ENCODE results near the gene AHDC1. TPM values are rescaled to one million over a fixed set of nuclear protein-coding genes. Genes with fewer than 3 reads are reported as not detected.
A peak's percentile ranks its signal among the peaks of the same experiment; 100 is the strongest.

AHDC1 gene
- total and polyA plus RNA-seq, 2 donors, result 4.2 to 22.6 TPM

DNA sequence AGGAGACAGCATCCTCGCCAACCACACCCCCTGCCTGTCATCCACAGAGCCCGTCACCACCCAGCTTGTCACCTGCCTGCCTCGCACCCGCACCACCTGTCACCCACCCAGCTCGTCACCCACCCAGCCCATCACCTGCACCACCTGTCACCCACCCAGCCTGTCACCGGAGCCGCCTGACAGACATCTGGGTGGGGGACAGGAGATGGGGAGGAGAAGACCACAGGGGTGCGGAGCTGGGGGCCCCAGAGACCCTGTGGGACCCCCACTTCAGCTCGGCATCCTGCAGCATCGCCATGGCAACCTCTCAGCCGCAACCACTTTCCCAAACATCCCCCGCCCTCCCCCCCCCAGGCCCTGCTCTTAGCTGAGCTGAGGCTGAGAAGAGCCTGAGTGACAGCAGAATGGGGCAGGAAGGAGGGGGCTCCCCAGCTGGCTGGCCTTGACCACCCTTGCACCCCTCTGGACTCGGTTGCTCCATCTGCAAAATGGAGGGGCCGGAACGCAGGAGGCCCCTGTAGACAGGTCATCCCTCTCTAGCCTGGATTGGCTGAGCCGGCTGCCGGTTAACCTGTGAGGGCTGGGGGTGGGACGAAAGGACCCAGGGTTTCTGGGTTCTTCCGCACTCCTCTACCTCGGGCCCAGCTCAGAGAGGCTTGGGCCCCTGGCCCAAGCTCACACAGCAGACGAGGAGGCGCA is 11.6 kb downstream of the AHDC1 start:
- no peak for DNase-seq (ENCODE audit: low read depth in 6 of 9, low spot score in 9 of 9)

GRCh38 chr1:27591622-27592021 is 12.3 kb downstream of the AHDC1 start:
- Histone ChIP-seq H3K4me3 (ENCODE audit: low read length in 2 of 2) (no peak overlapping the region), H3K27me3 (ENCODE audit: control insufficient read depth in 2 of 2, insufficient read depth in 1 of 2, low read length in 1 of 2) (no peaks in the 10 kb centered on the region), H3K36me3 (ENCODE audit: control insufficient read depth in 2 of 2, insufficient read depth in 2 of 2, low read length in 1 of 2) (peaks cover 41 to 53% of the 10 kb centered on the region in 2 donors), H3K9me3 (ENCODE audit: control insufficient read depth in 2 of 2, insufficient read depth in 1 of 2, low read length in 1 of 2) (no peaks in the 10 kb centered on the region), H3K4me1 (ENCODE audit: control insufficient read depth in 2 of 2, insufficient read depth in 2 of 2, low read length in 2 of 2) (peaks cover 12 to 76% of the 10 kb centered on the region in 2 donors), H3K27ac (ENCODE audit: low read depth in 1 of 2, low read length in 1 of 2) (no peak overlapping the region)
- 89% methylated on average over 4 of the region's 4 CpGs for WGBS
- no peak for DNase-seq (ENCODE audit: low read depth in 6 of 9, low spot score in 9 of 9)

More for the DNA sequence above, 11.6 kb downstream of the AHDC1 start:
- no peaks in the 10 kb centered on the region for H3K27me3 ChIP-seq (ENCODE audit: control insufficient read depth in 2 of 2, insufficient read depth in 1 of 2, low read length in 1 of 2)
- H3K9me3 ChIP-seq (ENCODE audit: control insufficient read depth in 2 of 2, insufficient read depth in 1 of 2, low read length in 1 of 2), result no peaks in the 10 kb centered on the region
- 91% methylated on average over 22 of the region's 22 CpGs for WGBS
- H3K4me1 ChIP-seq (ENCODE audit: control insufficient read depth in 2 of 2, insufficient read depth in 2 of 2, low read length in 2 of 2), result peaks cover 20 to 80% of the 10 kb centered on the region in 2 donors
- H3K27ac ChIP-seq (ENCODE audit: low read depth in 1 of 2, low read length in 1 of 2), result no peak overlapping the region
- H3K36me3 ChIP-seq (ENCODE audit: control insufficient read depth in 2 of 2, insufficient read depth in 2 of 2, low read length in 1 of 2), result peaks cover 38 to 49% of the 10 kb centered on the region in 2 donors
- no peak overlapping the region for H3K4me3 ChIP-seq (ENCODE audit: low read length in 2 of 2)

- H3K36me3 ChIP-seq (ENCODE audit: control insufficient read depth in 2 of 2, insufficient read depth in 2 of 2, low read length in 1 of 2), result peaks cover 47 to 53% of the 10 kb centered on the region in 2 donors
- no peak overlapping the region for H3K27ac ChIP-seq (ENCODE audit: low read depth in 1 of 2, low read length in 1 of 2)
- no peak for DNase-seq (ENCODE audit: low read depth in 6 of 9, low spot score in 9 of 9)
- peaks cover 6 to 76% of the 10 kb centered on the region in 2 donors for H3K4me1 ChIP-seq (ENCODE audit: control insufficient read depth in 2 of 2, insufficient read depth in 2 of 2, low read length in 2 of 2)
- WGBS, result 97% methylated on average over 5 of the region's 5 CpGs
- H3K27me3 ChIP-seq (ENCODE audit: control insufficient read depth in 2 of 2, insufficient read depth in 1 of 2, low read length in 1 of 2), result no peaks in the 10 kb centered on the region
- no peaks in the 10 kb centered on the region for H3K9me3 ChIP-seq (ENCODE audit: control insufficient read depth in 2 of 2, insufficient read depth in 1 of 2, low read length in 1 of 2)
- no peak overlapping the region for H3K4me3 ChIP-seq (ENCODE audit: low read length in 2 of 2)
These were observed 12.9 kb downstream of the AHDC1 start for GRCh38 chr1:27590917-27591508.

GRCh38 chr1:27589841-27590426 is 14.0 kb downstream of the AHDC1 start:
- Histone ChIP-seq H3K4me3 (ENCODE audit: low read length in 2 of 2) (no peak overlapping the region), H3K9me3 (ENCODE audit: control insufficient read depth in 2 of 2, insufficient read depth in 1 of 2, low read length in 1 of 2) (no peaks in the 10 kb centered on the region), H3K36me3 (ENCODE audit: control insufficient read depth in 2 of 2, insufficient read depth in 2 of 2, low read length in 1 of 2) (peaks cover 46 to 54% of the 10 kb centered on the region in 2 donors), H3K27me3 (ENCODE audit: control insufficient read depth in 2 of 2, insufficient read depth in 1 of 2, low read length in 1 of 2) (no peaks in the 10 kb centered on the region), H3K4me1 (ENCODE audit: control insufficient read depth in 2 of 2, insufficient read depth in 2 of 2, low read length in 2 of 2) (peaks cover 0 to 67% of the 10 kb centered on the region in 2 donors), H3K27ac (ENCODE audit: low read depth in 1 of 2, low read length in 1 of 2) (peak overlapping the region; percentile 19 to 33)
- no peak for DNase-seq (ENCODE audit: low read depth in 6 of 9, low spot score in 9 of 9)
- 93% methylated on average over 13 of the region's 13 CpGs for WGBS

DNA sequence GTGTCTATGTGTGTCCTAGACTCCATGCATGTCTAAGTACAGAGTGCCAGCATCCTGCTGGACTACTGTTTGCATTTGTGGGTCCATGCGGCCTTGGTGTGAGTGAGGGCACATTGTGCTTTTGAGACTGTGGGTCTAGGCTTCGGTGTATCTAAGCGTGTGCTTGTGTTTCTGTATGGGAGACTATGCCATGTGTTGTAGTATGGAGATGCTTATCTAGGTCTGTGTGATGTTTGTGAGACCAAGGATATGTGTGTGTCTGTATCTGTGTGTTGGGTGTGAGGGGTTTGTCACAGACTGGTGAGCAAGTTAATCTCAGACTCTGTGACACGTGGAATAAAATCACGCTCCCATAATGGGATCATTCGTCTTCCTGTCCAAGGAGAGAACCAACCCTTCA is 14.5 kb downstream of the AHDC1 start:
- H3K36me3 ChIP-seq (ENCODE audit: control insufficient read depth in 2 of 2, insufficient read depth in 2 of 2, low read length in 1 of 2), result peaks cover 41 to 53% of the 10 kb centered on the region in 2 donors
- DNase-seq (ENCODE audit: low read depth in 6 of 9, low spot score in 9 of 9), result no peak
- WGBS, result 95% methylated on average over 6 of the region's 6 CpGs
- no peaks in the 10 kb centered on the region for H3K9me3 ChIP-seq (ENCODE audit: control insufficient read depth in 2 of 2, insufficient read depth in 1 of 2, low read length in 1 of 2)
- H3K27ac ChIP-seq (ENCODE audit: low read depth in 1 of 2, low read length in 1 of 2), result peak overlapping the region in 1 of 2 donors; percentile 19
- H3K4me3 ChIP-seq (ENCODE audit: low read length in 2 of 2), result no peak overlapping the region
- peaks cover 0 to 62% of the 10 kb centered on the region in 2 donors for H3K4me1 ChIP-seq (ENCODE audit: control insufficient read depth in 2 of 2, insufficient read depth in 2 of 2, low read length in 2 of 2)
- no peaks in the 10 kb centered on the region for H3K27me3 ChIP-seq (ENCODE audit: control insufficient read depth in 2 of 2, insufficient read depth in 1 of 2, low read length in 1 of 2)

DNA sequence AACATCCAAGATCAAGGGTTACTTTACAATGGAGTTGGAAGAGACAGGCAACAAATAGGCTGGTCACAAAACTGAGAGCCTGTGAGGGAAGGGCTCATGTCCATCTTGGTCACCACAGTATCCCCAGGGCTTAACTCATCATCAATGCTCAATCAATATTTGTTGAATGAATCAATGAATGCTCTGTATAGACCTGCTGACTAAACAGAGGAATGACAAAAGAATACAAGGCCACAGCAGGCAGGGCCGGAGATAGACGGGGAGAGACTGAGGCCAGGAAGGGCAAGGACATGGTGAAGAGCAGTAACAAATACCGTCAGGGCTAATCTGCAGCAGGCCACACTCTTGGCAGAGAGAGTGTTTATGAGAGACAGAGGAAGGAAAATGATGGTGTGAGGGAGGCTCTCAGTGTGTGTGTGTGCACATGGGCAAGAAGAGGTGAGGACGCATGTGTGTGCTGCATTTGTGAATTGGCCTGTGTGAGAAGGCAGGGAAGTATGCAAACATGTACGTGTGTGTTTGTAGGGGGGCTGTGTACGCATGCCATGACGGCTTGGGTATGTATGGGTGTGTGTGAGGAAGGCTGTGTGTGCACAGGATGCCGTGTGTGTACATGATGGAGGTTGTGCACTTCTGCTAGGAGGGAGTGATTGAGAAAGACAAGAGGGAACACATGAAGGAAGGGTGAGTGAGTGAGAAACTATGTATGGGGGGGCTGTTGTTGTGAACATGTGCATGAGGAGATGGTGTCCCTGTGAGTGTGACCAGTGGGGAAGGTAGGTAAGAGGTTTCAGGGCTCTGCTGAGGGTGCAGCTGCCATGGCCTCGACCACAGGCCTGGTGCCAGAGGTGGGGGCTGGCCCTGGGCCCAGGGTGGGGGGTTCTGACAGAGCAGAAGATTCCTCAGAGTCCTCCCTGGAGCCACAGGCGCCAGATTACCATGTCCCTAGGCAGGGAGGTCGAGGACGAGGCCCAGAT is 15.4 kb downstream of the AHDC1 start:
- Histone ChIP-seq H3K9me3 (ENCODE audit: control insufficient read depth in 2 of 2, insufficient read depth in 1 of 2, low read length in 1 of 2) (no peaks in the 10 kb centered on the region), H3K27ac (ENCODE audit: low read depth in 1 of 2, low read length in 1 of 2) (no peak overlapping the region), H3K4me1 (ENCODE audit: control insufficient read depth in 2 of 2, insufficient read depth in 2 of 2, low read length in 2 of 2) (peaks cover 0 to 53% of the 10 kb centered on the region in 2 donors), H3K36me3 (ENCODE audit: control insufficient read depth in 2 of 2, insufficient read depth in 2 of 2, low read length in 1 of 2) (peaks cover 38 to 47% of the 10 kb centered on the region in 2 donors), H3K4me3 (ENCODE audit: low read length in 2 of 2) (no peak overlapping the region), H3K27me3 (ENCODE audit: control insufficient read depth in 2 of 2, insufficient read depth in 1 of 2, low read length in 1 of 2) (no peaks in the 10 kb centered on the region)
- no peak for DNase-seq (ENCODE audit: low read depth in 6 of 9, low spot score in 9 of 9)
- WGBS, result 96% methylated on average over 12 of the region's 12 CpGs

- WGBS, result 80% methylated on average over 3 of the region's 3 CpGs
- no peak overlapping the region for H3K27ac ChIP-seq (ENCODE audit: low read depth in 1 of 2, low read length in 1 of 2)
- no peak overlapping the region for H3K4me3 ChIP-seq (ENCODE audit: low read length in 2 of 2)
- no peak for DNase-seq (ENCODE audit: low read depth in 6 of 9, low spot score in 9 of 9)
- H3K27me3 ChIP-seq (ENCODE audit: control insufficient read depth in 2 of 2, insufficient read depth in 1 of 2, low read length in 1 of 2), result no peaks in the 10 kb centered on the region
- peaks cover 38 to 39% of the 10 kb centered on the region in 2 donors for H3K36me3 ChIP-seq (ENCODE audit: control insufficient read depth in 2 of 2, insufficient read depth in 2 of 2, low read length in 1 of 2)
- peaks cover 0 to 28% of the 10 kb centered on the region in 2 donors for H3K4me1 ChIP-seq (ENCODE audit: control insufficient read depth in 2 of 2, insufficient read depth in 2 of 2, low read length in 2 of 2)
- H3K9me3 ChIP-seq (ENCODE audit: control insufficient read depth in 2 of 2, insufficient read depth in 1 of 2, low read length in 1 of 2), result no peaks in the 10 kb centered on the region
These were observed 18.3 kb downstream of the AHDC1 start for GRCh38 chr1:27585684-27586083.

- no peak for DNase-seq (ENCODE audit: low read depth in 6 of 9, low spot score in 9 of 9)
- Histone ChIP-seq H3K4me3 (ENCODE audit: low read length in 2 of 2) (no peak overlapping the region), H3K9me3 (ENCODE audit: control insufficient read depth in 2 of 2, insufficient read depth in 1 of 2, low read length in 1 of 2) (no peaks in the 10 kb centered on the region), H3K27ac (ENCODE audit: low read depth in 1 of 2, low read length in 1 of 2) (no peak overlapping the region), H3K36me3 (ENCODE audit: control insufficient read depth in 2 of 2, insufficient read depth in 2 of 2, low read length in 1 of 2) (peaks cover 25 to 26% of the 10 kb centered on the region in 2 donors), H3K4me1 (ENCODE audit: control insufficient read depth in 2 of 2, insufficient read depth in 2 of 2, low read length in 2 of 2) (peaks cover 0 to 21% of the 10 kb centered on the region in 2 donors), H3K27me3 (ENCODE audit: control insufficient read depth in 2 of 2, insufficient read depth in 1 of 2, low read length in 1 of 2) (no peaks in the 10 kb centered on the region)
- WGBS, result 97% methylated on average over 3 of the region's 3 CpGs
These were observed 19.5 kb downstream of the AHDC1 start for GRCh38 chr1:27584453-27584852.
